Activated naive CD8-positive, alpha-beta T cell treated with anti-CD3 and anti-CD28 coated beads, Interleukin-2, amount 50 U/mL, for 24 hours (primary cell): ENCODE measurements around the gene JMJD8.

Experiments used
- ATAC-seq: fragments of 150-1000 bp; cut with Tn5 transposase; one replicate; pipeline ENCODE4 v1.10.0; 2021
- DNase-seq: peaks from one replicate; pipeline ENCODE4 v3.0.0; 2021
- H3K27ac Mint-ChIP-seq: one replicate; pipeline ENCODE4 v1.8.0; 2021; ENCODE audit warnings: mild to moderate bottlenecking, mixed read lengths
- H3K27me3 Mint-ChIP-seq: one replicate; pipeline ENCODE4 v1.8.0; 2021; ENCODE audit warnings: mixed read lengths
- H3K36me3 Mint-ChIP-seq: one replicate; pipeline ENCODE4 v1.8.0; 2021; ENCODE audit warnings: low read depth, mixed read lengths
- H3K4me1 Mint-ChIP-seq: one replicate; pipeline ENCODE4 v1.8.0; 2021; ENCODE audit warnings: mixed read lengths
- H3K4me3 Mint-ChIP-seq: one replicate; pipeline ENCODE4 v1.8.0; 2021; ENCODE audit warnings: mild to moderate bottlenecking, moderate library complexity, mixed read lengths
- H3K9me3 Mint-ChIP-seq: one replicate; pipeline ENCODE4 v1.8.0; 2021; ENCODE audit warnings: mixed read lengths

The JMJD8 gene

DNA sequence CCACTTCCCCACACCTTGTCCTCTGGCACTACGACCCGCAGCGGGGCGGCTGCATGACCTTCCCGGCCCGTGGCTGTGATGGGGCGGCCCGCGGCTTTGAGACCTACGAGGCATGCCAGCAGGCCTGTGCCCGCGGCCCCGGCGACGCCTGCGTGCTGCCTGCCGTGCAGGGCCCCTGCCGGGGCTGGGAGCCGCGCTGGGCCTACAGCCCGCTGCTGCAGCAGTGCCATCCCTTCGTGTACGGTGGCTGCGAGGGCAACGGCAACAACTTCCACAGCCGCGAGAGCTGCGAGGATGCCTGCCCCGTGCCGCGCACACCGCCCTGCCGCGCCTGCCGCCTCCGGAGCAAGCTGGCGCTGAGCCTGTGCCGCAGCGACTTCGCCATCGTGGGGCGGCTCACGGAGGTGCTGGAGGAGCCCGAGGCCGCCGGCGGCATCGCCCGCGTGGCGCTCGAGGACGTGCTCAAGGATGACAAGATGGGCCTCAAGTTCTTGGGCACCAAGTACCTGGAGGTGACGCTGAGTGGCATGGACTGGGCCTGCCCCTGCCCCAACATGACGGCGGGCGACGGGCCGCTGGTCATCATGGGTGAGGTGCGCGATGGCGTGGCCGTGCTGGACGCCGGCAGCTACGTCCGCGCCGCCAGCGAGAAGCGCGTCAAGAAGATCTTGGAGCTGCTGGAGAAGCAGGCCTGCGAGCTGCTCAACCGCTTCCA, 50.6 kb downstream of the JMJD8 start:
- Mint-ChIP-seq H3K4me1 (peaks cover 12% of the 10 kb centered on the region), H3K27me3 (peaks cover 3% of the 10 kb centered on the region), H3K36me3 (peaks cover 4% of the 10 kb centered on the region), H3K4me3 (no peak overlapping the region), H3K9me3 (no peaks in the 10 kb centered on the region), H3K27ac (no peak overlapping the region)
- DNase-seq (no peak), ATAC-seq (no peak)

DNA sequence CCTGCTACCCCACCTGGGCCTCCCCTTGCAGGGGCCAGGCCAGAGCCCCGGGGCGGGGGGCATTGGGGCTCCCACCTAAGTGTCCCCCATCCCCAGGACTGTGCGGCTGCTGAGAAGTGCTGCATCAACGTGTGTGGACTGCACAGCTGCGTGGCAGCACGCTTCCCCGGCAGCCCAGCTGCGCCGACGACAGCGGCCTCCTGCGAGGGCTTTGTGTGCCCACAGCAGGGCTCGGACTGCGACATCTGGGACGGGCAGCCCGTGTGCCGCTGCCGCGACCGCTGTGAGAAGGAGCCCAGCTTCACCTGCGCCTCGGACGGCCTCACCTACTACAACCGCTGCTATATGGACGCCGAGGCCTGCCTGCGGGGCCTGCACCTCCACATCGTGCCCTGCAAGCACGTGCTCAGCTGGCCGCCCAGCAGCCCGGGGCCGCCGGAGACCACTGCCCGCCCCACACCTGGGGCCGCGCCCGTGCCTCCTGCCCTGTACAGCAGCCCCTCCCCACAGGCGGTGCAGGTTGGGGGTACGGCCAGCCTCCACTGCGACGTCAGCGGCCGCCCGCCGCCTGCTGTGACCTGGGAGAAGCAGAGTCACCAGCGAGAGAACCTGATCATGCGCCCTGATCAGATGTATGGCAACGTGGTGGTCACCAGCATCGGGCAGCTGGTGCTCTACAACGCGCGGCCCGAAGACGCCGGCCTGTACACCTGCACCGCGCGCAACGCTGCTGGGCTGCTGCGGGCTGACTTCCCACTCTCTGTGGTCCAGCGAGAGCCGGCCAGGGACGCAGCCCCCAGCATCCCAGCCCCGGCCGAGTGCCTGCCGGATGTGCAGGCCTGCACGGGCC, 51.4 kb downstream of the JMJD8 start:
- peaks cover 3% of the 10 kb centered on the region for H3K27me3 Mint-ChIP-seq

DNA sequence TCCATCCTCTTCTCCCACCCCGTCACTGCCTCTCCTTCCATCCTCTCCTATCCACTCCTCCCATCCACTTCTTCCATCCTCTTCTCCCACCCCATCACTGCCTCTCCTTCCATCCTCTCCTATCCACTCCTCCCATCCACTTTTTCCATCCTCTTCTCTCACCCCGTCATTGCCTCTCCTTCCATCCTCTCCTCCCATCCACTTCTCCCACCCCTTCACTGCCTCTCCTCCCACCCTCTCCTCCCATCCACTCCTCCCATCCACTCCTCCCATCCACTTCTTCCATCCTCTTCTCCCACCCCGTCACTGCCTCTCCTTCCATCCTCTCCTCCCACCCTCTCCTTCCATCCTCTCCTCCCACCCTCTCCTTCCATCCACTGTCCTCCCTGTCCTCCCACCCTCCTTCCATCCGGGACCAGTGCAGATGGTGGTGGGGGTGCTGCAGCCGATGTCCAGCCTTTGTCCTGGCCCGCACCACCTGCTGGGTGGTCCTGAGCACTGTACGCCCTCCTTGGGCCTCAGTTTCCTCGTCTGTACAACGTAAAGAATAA, 52.3 kb downstream of the JMJD8 start:
- Mint-ChIP-seq H3K4me3 (no peak overlapping the region), H3K27me3 (peaks cover 3% of the 10 kb centered on the region), H3K36me3 (peaks cover 4% of the 10 kb centered on the region), H3K4me1 (peaks cover 10% of the 10 kb centered on the region), H3K9me3 (no peaks in the 10 kb centered on the region), H3K27ac (no peak overlapping the region)
- DNase-seq (no peak), ATAC-seq (no peak)

More for the DNA sequence above, 51.4 kb downstream of the JMJD8 start:
- Mint-ChIP-seq H3K36me3 (peaks cover 4% of the 10 kb centered on the region), H3K27ac (no peak overlapping the region), H3K4me3 (no peak overlapping the region), H3K4me1 (peaks cover 11% of the 10 kb centered on the region), H3K9me3 (no peaks in the 10 kb centered on the region)
- no peak for ATAC-seq
- no peak for DNase-seq
